GM18505 (cell line): ENCODE measurements around the gene EPO.

Source experiments
- ATAC-seq: cut with Tn5 transposase; IDR thresholded peaks from one replicate; pipeline ENCODE4 v1.9.1; 2021; ENCODE audit not compliant: unreplicated experiment
- POLR2A ChIP-seq: IDR thresholded peaks from 4 replicates; pipeline ENCODE4 v1.6.1; 2011; ENCODE audit warnings: borderline replicate concordance; ENCODE audit not compliant: insufficient read depth, insufficient read length; ENCODE audit errors: extremely low read depth

The EPO gene

DNA sequence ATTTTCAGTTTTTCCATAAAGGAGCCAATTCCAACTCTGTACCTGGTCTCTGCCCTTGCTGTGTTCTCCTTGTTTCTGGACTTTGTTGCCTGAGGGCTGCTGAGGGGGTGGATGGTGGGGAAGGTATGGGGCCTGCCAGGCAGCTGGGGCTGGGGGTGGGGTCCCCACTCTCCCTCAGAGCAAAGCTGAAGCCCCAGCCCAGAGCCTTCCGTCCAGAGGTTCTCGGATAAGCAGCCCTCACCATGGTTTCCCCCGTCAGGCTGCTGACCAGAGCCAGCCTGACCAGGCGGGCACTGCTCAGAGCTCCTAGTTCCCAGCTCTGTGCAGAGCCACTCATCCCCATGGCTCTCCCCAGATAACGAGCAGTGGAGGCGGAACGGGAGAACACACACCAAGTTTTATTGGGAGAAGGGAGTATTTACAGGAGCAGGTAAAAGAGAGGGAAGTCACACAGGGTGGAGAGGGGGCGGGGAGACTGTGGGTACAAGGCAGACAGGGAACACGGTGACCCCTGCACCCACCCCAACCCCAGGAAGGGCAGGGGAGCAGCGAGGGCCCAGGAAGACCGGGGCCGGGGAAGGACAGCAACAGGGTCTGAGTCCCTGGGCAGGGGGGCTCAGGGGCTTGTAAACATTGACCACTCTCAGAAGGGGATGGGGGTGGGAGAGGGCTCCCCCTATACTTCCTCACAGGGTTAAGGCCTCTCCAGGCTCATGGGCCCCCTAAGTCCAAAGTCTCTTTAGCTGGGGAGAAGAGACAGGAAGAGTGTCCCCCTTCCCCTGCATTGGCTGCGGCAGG lies 40.9 kb upstream of the EPO start:
- ATAC-seq, result no peak
- no peak for TF ChIP-seq POLR2A

- no peak for ATAC-seq
- TF ChIP-seq POLR2A, result no peak
Measured at GRCh38 chr7:100679927-100680575, 40.2 kb upstream of the EPO start.

- ATAC-seq, result no peak
- TF ChIP-seq POLR2A, result peak; percentile 41
Measured at GRCh38 chr7:100680576-100681271, 39.5 kb upstream of the EPO start.

GRCh38 chr7:100681491-100682227 lies 38.6 kb upstream of the EPO start:
- ATAC-seq, result no peak
- no peak for TF ChIP-seq POLR2A

GRCh38 chr7:100682228-100682741 lies 38.0 kb upstream of the EPO start:
- TF ChIP-seq POLR2A, result no peak
- no peak for ATAC-seq

DNA sequence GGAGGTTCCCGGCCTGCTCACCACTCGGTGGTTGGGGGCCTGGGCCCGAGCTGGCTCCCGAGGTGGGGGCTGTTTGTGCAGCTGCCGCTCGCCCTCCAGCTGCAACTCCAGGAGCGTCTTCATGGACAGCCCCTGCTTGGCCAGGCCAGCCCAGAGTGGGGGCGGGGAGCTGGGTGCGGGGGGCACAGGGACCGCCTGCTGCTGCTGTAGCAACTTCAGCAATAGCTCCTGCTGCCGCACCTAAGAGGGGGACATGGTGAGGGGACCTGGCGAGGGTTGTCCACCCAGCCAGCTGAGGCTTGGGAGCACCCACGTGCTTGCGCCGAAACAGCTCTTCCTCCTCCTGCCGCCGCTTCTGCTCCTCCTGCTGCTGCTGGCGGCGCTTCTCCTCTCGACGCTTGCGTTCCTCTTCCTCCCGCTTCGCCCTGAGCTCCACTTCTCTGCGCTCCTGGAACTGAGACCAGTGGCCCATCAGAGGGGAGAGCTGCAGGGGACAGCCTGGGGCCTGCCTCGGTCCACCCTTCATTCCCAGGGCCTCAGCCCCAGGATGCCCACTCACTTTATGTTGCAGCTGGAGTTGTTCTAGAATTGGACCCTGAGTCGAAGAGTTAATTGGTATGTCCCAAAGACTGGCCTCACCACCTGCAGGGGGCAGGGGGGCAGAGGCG lies 37.1 kb upstream of the EPO start:
- no peak for TF ChIP-seq POLR2A
- no peak for ATAC-seq

GRCh38 chr7:100683659-100684533 lies 36.4 kb upstream of the EPO start:
- no peak for ATAC-seq
- no peak for TF ChIP-seq POLR2A

DNA sequence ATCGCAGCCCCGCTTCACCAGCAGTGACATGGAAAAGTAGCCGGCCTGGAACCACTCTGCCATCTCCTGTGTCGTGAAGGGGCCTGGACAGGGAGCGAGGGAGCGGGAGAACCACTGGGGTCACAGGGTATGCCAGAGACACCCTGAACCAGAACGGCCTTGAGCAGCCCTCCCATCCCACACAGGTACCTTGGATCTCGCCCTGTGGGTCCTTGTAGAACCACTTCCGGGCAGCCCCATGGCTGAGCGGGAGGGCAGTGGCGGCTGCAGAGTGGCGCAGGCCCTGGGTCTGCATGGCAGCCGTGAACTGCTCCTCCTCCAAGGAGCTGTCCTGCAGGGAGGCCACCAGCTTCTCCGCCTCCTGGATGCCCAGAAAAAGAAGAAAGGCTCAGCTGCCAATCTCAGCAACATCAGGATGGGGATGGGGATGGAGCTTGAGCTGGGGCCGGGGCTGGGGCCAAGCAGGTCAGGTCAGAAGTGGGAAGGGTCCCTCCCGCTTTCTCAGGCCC lies 35.7 kb upstream of the EPO start:
- ATAC-seq, result no peak

GRCh38 chr7:100685049-100685605 lies 35.1 kb upstream of the EPO start:
- no peak for ATAC-seq

More for the DNA sequence above, 35.7 kb upstream of the EPO start:
- no peak for TF ChIP-seq POLR2A

GRCh38 chr7:100685631-100686145 lies 34.6 kb upstream of the EPO start:
- no peak for ATAC-seq
- TF ChIP-seq POLR2A, result no peak

More at GRCh38 chr7:100685049-100685605, 35.1 kb upstream of the EPO start:
- TF ChIP-seq POLR2A, result no peak
